Ramos (cell line): Measurements from ENCODE around the gene NLRP8.
"Not testable (repeated sequence)": the region's sequence is repeated elsewhere in the genome, so short reads cannot be mapped to it uniquely, and the experiment has no call there.

Source experiments
- in situ Hi-C: fragments of 300-500 bp; cut with MboI; formaldehyde crosslinking; loops from one replicate; pipeline ENCODE4 v1.14.3; 2022; ENCODE audit warnings: low sequenced_read_pairs; ENCODE audit not compliant: unreplicated experiment

The NLRP8 gene

DNA sequence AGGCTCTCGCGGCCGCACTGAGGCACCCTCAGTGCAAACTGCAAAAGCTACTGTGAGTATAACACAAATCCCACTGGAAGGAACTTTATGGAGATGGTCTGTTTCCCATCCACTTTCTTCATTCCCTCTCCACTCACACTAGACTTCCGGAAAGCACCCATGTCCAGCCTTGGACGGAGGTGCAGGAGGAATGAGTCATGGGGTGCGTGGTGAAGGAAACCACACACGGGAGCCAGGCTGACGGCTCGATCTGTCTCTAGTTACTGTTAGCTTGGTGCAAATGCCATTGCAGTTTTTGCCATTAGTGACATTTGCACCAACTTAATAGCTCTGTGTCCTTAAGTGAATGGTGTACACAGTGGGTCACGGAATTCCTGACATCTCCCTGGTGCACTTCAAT lies 14.6 kb downstream of the NLRP8 start:
- in situ Hi-C loops: no loop called here

DNA sequence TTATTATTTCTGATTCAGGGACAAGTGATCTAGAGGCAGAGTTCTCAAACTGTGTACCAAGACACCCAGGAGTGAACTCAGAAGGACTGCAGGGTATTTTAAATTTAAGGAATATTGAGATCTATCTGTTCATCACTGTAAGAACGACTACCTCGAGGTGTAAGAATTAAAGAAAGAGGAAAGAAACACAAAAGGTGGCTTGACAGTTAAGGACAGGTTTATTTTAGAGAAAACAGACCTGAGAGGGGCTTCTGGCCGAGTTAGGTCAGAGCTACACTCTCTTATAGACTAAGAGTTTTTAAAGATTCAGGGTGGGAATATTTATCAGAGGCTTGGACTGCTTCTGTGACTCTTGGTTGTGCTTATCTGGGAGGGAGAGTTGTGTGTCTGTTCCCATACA lies 26.4 kb downstream of the NLRP8 start:
- in situ Hi-C loops: no loop called here

DNA sequence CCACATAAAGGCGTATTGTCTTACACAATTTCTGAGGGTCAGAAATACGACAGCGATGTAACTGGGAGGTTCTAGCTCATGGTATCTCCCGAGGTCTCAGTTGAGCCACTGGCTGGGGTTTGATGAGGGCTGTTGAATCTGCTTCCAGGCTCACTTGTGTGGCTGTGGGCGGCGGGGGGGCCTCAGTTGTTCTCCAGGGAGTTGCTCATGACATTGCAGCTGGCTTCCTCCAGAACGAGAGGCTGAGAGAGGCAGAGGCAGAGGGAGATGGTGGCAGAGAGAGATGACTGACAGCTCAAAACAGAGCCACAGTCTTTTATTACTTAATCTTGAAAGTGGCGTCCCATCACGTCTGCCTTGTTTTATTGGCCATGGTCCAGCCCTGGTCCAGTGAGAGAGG lies 32.8 kb downstream of the NLRP8 start:
- in situ Hi-C loops: no loop called here

GRCh38 chr19:55985254-55985653 lies 37.6 kb downstream of the NLRP8 start:
- in situ Hi-C loops: no loop called here

DNA sequence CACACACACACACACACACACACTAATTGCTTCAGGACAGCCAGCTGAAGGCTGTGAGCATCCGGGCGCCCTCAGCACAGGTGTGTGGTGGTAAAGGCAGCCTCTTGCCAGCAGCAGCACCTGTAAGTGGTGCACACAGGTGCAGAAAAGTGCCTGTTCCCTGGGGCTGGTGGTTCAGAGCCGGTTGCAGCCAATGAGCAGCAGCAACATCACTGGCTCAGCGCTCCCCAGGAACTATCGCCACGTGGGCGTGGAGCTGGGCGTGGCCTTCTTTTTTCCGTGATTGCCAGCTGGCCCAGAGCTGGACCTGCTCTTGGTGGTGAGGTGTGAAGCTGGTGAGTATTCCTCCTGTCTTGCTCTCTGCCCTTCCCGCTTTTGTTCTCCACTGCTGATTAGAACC lies 38.9 kb downstream of the NLRP8 start, which contains the start of gene NLRP5:
Gene NLRP5, plus strand, starts transcription at position 289 of the 400 bp plus-strand sequence.
- in situ Hi-C loops: no loop called here

DNA sequence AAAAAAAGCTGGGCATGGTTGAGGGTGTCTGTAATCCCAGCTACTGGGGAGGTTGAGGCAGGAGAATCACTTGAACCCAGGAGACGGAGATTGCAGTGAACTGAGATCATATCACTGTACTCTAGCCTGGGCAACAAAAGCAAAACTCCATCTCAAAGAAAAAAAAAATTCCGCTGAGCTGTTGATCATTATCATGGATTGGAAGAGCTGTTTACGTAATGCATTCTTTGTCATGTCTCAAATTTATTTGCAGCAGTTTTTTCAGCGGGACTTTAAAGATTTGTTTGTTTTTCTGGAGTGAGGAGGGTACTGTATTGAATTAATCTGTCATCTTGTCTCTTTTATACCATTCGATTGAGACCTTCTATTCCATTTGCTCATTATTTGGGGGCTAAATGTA lies 43.2 kb downstream of the NLRP8 start:
- in situ Hi-C loops: no loop called here

- in situ Hi-C loops: no loop called here
Measured at GRCh38 chr19:55993492-55993891, 45.9 kb downstream of the NLRP8 start.

GRCh38 chr19:56014765-56015164 lies 67.1 kb downstream of the NLRP8 start:
- in situ Hi-C loops: no loop called here

DNA sequence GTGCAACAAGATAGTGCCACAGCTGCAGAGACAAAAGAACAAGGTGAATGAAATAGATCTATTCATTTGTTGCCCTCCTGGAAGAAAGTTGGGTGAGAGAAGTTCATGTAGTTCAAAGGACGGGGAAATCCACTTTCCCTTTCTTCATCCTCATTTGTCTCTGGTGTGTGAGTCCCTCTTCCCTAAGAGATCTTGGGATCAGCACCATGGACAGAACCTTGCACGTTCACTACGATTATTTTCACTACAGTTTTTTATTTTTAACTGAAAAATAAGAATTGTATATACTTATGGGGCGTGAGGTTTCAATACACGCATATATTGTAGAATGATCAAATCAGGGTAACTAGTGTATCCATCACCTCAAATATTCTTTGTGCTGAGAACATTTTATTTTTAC lies 68.1 kb downstream of the NLRP8 start:
- in situ Hi-C loops: no loop called here

- in situ Hi-C loops: not testable (repeated sequence)
Measured at GRCh38 chr19:56019325-56019724, 71.7 kb downstream of the NLRP8 start.

DNA sequence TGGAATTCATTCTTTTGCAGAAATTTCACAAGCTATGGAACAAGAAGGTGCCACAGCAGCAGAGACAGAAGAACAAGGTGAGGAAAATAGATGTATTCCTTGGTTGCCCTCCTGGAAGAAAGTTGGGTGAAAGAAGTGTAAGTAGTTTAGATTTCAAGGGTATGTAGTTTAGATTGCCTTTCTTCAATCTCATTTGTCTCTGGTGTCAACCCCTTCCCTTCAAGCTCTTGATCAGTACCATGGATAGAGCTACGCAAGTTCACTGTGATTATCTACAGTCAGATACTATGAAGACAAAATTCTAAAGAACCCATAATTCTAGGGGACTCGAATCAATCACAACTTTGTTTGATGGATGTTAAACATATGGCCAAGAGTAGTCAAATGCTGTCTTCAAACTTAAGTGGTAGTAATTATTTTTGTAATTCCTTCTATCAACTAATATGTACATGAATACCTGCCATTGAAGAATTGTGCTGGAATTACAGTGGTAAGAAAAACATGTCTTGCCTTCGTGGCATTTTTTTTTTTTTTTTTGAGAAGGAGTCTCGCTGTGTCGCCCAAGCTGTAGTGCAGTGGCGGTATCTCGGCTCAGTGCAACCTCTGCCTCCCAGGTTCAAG lies 72.8 kb downstream of the NLRP8 start:
- in situ Hi-C loops: not testable (repeated sequence)

GRCh38 chr19:56026769-56027168 lies 79.1 kb downstream of the NLRP8 start:
- in situ Hi-C loops: no loop called here
